ENCODE data around the gene RMI1.

The RMI1 gene

GRCh38 chr9:83980395-83981125 is at the start of gene RMI1:
Gene RMI1, plus strand, starts transcription at chr9:83980805. Its CDS starts 20,182 bp downstream, at chr9:84000987.
- peak; percentile 97 for DNase-seq (ENCODE audit: low read depth)
- peak within 1 kb of the TSS; percentile 99 for H3K4me3 ChIP-seq (ENCODE audit: control insufficient read depth, low read depth, low read length)
- no peak for TF ChIP-seq CTCF (conservative IDR thresholded peaks at IDR 0.05; ENCODE audit: control insufficient read depth, insufficient read depth, low read depth, low read length)

- DNase-seq (ENCODE audit: low read depth), result no peak
- no peak overlapping the region for H3K4me3 ChIP-seq (ENCODE audit: control insufficient read depth, low read depth, low read length)
- TF ChIP-seq CTCF (conservative IDR thresholded peaks at IDR 0.05; ENCODE audit: control insufficient read depth, insufficient read depth, low read depth, low read length), result no peak
These were observed 49.7 kb upstream of the RMI1 start for GRCh38 chr9:83930881-83931280.

GRCh38 chr9:83932011-83932410 is 48.6 kb upstream of the RMI1 start:
- DNase-seq (ENCODE audit: low read depth), result no peak
- no peak for TF ChIP-seq CTCF (conservative IDR thresholded peaks at IDR 0.05; ENCODE audit: control insufficient read depth, insufficient read depth, low read depth, low read length)
- H3K4me3 ChIP-seq (ENCODE audit: control insufficient read depth, low read depth, low read length), result no peak overlapping the region

DNA sequence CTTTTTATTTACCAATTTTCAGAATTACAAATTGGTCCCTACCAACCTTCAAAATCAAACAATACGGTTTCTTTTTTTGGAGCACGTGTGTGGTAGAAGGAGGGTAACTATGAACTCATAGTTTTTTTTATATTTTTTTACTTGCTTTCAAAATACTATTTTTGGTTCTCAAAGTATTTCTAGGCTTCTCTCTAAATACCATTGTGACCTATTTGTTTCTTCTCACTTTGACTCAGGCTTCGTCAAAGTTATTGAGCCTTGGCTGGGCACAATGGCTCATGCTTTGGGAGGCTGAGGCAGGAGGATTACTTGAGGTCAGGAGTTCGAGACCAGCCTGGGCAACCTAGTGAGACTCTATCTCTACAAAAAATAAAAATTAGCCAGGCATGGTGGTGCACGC is 47.8 kb upstream of the RMI1 start:
- DNase-seq (ENCODE audit: low read depth), result no peak
- TF ChIP-seq CTCF (conservative IDR thresholded peaks at IDR 0.05; ENCODE audit: control insufficient read depth, insufficient read depth, low read depth, low read length), result no peak
- no peak overlapping the region for H3K4me3 ChIP-seq (ENCODE audit: control insufficient read depth, low read depth, low read length)

DNA sequence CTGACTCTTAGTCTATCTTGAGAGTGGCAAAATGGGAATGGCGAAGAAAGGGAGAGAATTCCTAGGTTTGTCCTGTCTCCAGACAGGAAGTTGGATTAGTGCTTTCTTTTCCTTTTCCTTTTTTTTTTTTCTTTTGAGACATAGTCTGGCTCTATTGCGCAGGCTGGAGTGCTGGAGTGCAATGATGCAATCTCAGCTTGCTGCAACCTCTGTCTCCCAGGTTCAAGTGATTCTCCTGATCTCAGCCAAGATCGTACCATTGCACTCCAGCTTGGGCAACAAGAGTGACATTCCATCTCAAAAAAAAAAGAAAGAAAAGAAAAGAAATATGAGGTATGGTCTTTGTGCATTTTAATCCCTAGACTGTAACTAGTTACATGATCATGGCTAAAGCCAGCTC is 46.8 kb upstream of the RMI1 start:
- H3K4me3 ChIP-seq (ENCODE audit: control insufficient read depth, low read depth, low read length), result no peak overlapping the region
- peak; percentile 83 for DNase-seq (ENCODE audit: low read depth)
- TF ChIP-seq CTCF (conservative IDR thresholded peaks at IDR 0.05; ENCODE audit: control insufficient read depth, insufficient read depth, low read depth, low read length), result no peak

DNA sequence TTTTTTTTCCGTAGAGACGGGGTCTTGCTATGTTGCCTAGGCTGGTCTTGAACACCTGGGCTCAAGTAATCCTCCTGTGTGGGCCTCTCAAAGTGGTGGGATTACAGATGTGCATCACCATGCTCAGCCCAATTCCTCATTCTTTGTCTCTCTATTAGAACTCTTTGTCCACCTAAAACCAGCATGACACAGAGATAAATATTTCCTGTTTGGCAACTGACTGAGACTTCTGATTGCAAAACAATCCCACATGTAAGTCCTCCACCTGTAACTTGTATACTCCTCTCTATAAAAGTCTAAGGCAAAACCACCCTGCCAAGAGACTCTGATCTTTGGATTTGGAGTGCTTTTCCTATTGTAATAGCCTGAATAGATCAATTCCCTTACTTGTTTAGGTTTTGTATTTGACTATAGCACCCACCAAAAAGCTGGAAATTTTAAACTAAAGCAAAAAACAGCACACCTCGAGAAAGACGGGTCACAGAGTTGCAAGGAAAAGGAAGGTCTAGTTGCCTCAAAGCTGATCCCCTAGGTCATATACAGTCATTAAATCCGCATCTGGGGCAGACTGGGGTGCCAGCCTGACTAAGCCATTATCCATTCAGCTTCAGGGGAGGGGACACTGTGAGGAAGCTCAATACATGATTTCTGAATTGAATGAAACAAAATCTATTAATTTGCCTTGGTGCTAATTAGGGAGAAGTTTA is 45.9 kb upstream of the RMI1 start:
- DNase-seq (ENCODE audit: low read depth), result peak; percentile 83
- H3K4me3 ChIP-seq (ENCODE audit: control insufficient read depth, low read depth, low read length), result no peak overlapping the region
- no peak for TF ChIP-seq CTCF (conservative IDR thresholded peaks at IDR 0.05; ENCODE audit: control insufficient read depth, insufficient read depth, low read depth, low read length)

Measured in fibroblast of mammary gland (primary cell).